Spinal cord (tissue), 10 donors: ENCODE measurements around the gene MANSC1. TPM values are rescaled to one million over a fixed set of nuclear protein-coding genes. Genes with fewer than 3 reads are reported as not detected.
A peak's percentile ranks its signal among the peaks of the same experiment; 100 is the strongest.

ENCODE experiments used
- DNase-seq, 6 donors: peaks; one replicate each; pipeline versions ENCODE4 v3.0.0 to v3.0.0-alpha.2; 2013 to 2015; ENCODE audit warnings: low spot score in 6 of 6, low read depth in 4 of 6
- H3K27ac ChIP-seq: one replicate; pipeline ENCODE4 v1.5.1; 2013; ENCODE audit warnings: low read depth, low read length, control low read depth
- H3K27me3 ChIP-seq: one replicate; pipeline ENCODE4 v1.6.1; 2013; ENCODE audit warnings: low read length; ENCODE audit not compliant: control insufficient read depth, insufficient read depth
- H3K36me3 ChIP-seq: one replicate; pipeline ENCODE4 v1.6.1; 2013; ENCODE audit warnings: low read length; ENCODE audit not compliant: control insufficient read depth, insufficient read depth
- H3K4me1 ChIP-seq: one replicate; pipeline ENCODE4 v1.6.1; 2013; ENCODE audit warnings: low read length; ENCODE audit not compliant: control insufficient read depth, insufficient read depth
- H3K4me3 ChIP-seq: one replicate; pipeline ENCODE4 v1.5.1; 2013; ENCODE audit warnings: low read depth, low read length, control low read depth
- H3K9me3 ChIP-seq: one replicate; pipeline ENCODE4 v1.6.1; 2013; ENCODE audit warnings: low read length; ENCODE audit not compliant: control insufficient read depth, insufficient read depth
- WGBS: methylation state at CpG from one replicate; pipeline ENCODE4 v1.1.5; 2013; ENCODE audit warnings: missing lambda C conversion rate; ENCODE audit not compliant: insufficient coverage; 5-methylcytosine and 5-hydroxymethylcytosine counted together
- long read RNA-seq, 4 donors: transcript quantifications; one replicate each; lab custom pipeline, GENCODE V29; 2026
- polyA plus RNA-seq, 2 donors: library from polyadenylated mRNA; unstranded; fragments of 120-200 nt; gene quantifications; one replicate each; pipeline ENCODE4 v1.2.1, GENCODE V29; 2013; ENCODE audit not compliant: insufficient read length in 2 of 2
- total RNA-seq, 2 donors: library from RNA; depleted of rRNA in 1 of 2; stranded (reverse); fragments of 120-200 nt in 1 of 2; fragments of >200 nt in 1 of 2; gene quantifications; one replicate each; pipeline versions ENCODE4 v1.2.3 to v1.2.4, GENCODE V29; 2013 to 2014
- donor health status: healthy.

MANSC1 gene
- total RNA-seq (10 to 100 TPM in 1 of 2 donors, 1 to 10 TPM in 1; 5.3 to 16.6 TPM), polyA plus RNA-seq (10 to 100 TPM; 21.1 to 26.7 TPM)
- long read RNA-seq, donor 1, full-length matches to known transcripts, result 6 of 6 reads
- long read RNA-seq, donor 1, partial matches to known transcripts, result 0 of 6 reads
- long read RNA-seq, donor 1, other reads (novel, unspliced or antisense), result 0 of 6 reads
- long read RNA-seq, donor 2, full-length matches to known transcripts, result 1 of 1 reads
- long read RNA-seq, donor 2, partial matches to known transcripts, result 0 of 1 reads
- long read RNA-seq, donor 2, other reads (novel, unspliced or antisense), result 0 of 1 reads
- long read RNA-seq, donor 3, full-length matches to known transcripts, result 5 of 5 reads
- long read RNA-seq, donor 3, partial matches to known transcripts, result 0 of 5 reads
- long read RNA-seq, donor 3, other reads (novel, unspliced or antisense), result 0 of 5 reads
- long read RNA-seq, donor 4, full-length matches to known transcripts, result 10 of 17 reads
- long read RNA-seq, donor 4, partial matches to known transcripts, result 7 of 17 reads
- long read RNA-seq, donor 4, other reads (novel, unspliced or antisense), result 0 of 17 reads

DNA sequence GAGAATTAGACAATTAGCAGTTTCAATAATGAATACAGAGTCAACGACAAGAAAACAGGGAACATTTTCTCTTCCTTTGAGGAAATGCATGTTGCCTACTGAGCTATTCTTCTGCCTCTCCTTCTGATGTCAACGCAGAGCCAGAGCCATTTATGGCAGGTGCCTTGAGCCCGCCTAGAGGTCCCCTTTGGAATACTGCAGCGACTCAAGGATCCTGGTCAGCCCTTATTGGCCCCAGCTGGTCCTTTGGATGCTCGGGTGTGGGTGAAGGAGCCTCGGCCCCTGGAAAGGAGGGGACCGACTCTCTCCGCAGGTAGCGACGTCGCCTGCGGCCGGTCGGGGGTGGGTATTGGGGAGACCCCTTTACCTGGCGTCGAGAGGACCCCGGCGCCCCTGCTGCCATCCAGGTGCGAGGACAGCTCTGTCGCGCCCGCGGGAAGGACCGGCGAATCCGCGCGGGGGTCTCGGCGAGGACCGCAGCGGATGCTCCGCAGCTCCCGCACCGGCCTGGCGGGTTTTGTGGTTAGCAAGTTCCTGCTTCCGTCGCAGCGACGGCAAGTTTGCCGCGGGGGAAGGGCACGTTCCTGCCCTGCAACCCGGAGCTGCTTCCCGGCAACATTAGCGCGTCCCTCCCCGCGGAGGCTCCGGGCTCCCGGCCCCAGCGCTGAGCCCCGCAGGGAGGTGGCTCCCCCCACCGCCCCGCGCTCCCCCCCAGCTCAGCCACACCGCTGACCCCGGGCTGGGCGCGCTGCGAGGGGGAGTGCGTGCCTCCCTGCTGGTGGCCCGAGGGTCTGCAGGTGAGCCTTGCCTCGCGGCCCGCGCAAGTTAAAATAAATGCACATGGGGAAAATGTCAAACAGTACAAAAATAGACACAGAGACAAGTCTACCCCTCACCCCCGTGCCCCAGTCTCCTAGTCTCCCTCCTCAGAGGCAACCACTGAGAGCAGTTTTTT lies at the start of gene MANSC1:
MANSC1 (minus strand) TSS at position 532 of the 955 bp plus-strand sequence. CDS start 6,928 bp downstream, outside the sequence.
- Histone ChIP-seq H3K4me1 (peaks cover 5% of the 10 kb centered on the region), H3K27ac (peak within 1 kb of the TSS; percentile 71)
- WGBS, result under 1% methylated on average over 62 of the region's 68 CpGs

GRCh38 chr12:12399161-12399560 lies 49.1 kb upstream of the MANSC1 start:
- no peak overlapping the region for H3K27ac ChIP-seq
- H3K27me3 ChIP-seq, result no peaks in the 10 kb centered on the region
- H3K4me3 ChIP-seq, result no peak overlapping the region
- H3K9me3 ChIP-seq, result no peaks in the 10 kb centered on the region
- no peaks in the 10 kb centered on the region for H3K4me1 ChIP-seq
- no peaks in the 10 kb centered on the region for H3K36me3 ChIP-seq
- WGBS, result no CpG with 5 or more reads among the region's 1 CpG
- no peak for DNase-seq

More for the DNA sequence above, at the start of gene MANSC1:
- Histone ChIP-seq H3K9me3 (no peaks in the 10 kb centered on the region), H3K27me3 (no peaks in the 10 kb centered on the region), H3K4me3 (peak within 1 kb of the TSS; percentile 71), H3K36me3 (no peaks in the 10 kb centered on the region)
- DNase-seq, result peak in 3 of 6 donors; percentile 39 to 84 (median 83)

DNA sequence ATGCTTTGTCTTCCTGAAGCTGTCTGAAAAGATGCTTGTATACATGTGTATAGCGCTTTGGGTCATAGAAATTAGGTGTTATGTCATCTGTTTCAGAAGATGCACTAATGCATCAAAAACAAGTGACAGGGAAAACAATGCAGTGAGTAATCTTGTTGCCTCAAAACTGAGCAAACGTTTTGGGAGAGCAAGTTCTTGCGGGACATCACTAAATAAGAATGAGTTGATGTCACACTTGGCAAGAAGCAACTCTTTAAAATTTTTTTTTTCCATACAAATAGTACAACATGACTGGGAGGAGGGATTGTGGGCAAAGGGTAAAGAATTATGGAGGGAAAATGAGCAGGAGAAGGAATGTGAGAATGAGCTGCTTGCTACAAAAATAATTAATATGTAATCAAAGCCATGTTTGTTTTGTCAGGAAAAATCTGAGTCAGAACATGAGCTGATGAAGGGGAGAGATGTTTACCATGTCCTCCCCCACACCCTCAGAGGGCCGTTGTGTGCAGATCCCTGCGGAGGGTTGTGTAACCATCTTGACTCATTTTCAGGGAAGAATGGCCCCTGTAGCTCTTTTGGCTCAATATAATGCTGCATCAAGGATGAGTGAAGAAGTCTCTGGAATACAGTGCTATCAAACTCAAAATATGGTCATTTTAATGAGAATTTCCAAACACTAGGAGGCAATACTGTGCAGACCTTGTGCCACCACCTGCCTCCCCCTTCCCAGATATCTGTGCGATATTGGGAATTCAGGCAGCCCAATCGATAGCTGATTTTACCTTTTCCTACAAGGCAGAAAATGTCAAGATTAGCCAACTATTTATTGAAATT lies 48.2 kb upstream of the MANSC1 start:
- no peaks in the 10 kb centered on the region for H3K27me3 ChIP-seq
- no peak overlapping the region for H3K4me3 ChIP-seq
- no peaks in the 10 kb centered on the region for H3K36me3 ChIP-seq
- H3K27ac ChIP-seq, result peak overlapping the region; percentile 1
- WGBS, result 88% methylated on average over 1 of the region's 7 CpGs
- H3K4me1 ChIP-seq, result no peaks in the 10 kb centered on the region
- H3K9me3 ChIP-seq, result no peaks in the 10 kb centered on the region
- peak in 1 of 6 donors; percentile 59 for DNase-seq

- Histone ChIP-seq H3K36me3 (no peaks in the 10 kb centered on the region), H3K9me3 (no peaks in the 10 kb centered on the region), H3K4me3 (no peak overlapping the region), H3K4me1 (no peaks in the 10 kb centered on the region), H3K27me3 (no peaks in the 10 kb centered on the region), H3K27ac (no peak overlapping the region)
- DNase-seq, result peak in 1 of 6 donors; percentile 42
- 90% methylated on average over 3 of the region's 5 CpGs for WGBS
These were observed 47.1 kb upstream of the MANSC1 start for GRCh38 chr12:12397184-12397583.

- H3K9me3 ChIP-seq, result no peaks in the 10 kb centered on the region
- no peaks in the 10 kb centered on the region for H3K4me1 ChIP-seq
- H3K27me3 ChIP-seq, result no peaks in the 10 kb centered on the region
- H3K27ac ChIP-seq, result no peak overlapping the region
- no peaks in the 10 kb centered on the region for H3K36me3 ChIP-seq
- no CpG with 5 or more reads among the region's 4 CpGs for WGBS
- no peak overlapping the region for H3K4me3 ChIP-seq
- peak in 1 of 6 donors; percentile 15 for DNase-seq
These were observed 46.7 kb upstream of the MANSC1 start for GRCh38 chr12:12396694-12397093.

DNA sequence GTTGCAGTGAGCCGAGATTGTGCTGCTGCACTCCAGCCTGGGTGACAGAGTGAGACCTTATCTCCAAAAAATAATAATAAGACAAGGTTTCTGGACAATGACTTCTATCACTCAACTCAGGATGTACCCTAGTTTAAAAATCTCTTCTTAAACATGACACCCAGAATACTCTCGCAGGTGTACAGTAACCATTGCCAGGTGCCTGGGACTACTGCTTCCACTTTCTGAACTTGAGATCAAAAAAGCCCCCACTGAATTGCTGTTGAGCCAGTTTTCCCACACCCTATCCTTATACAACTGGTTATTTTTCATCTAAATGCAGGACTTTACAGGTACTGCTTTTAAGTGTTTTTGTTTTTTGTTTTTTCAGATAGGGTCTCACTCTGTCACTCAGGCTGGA lies 43.1 kb upstream of the MANSC1 start:
- Histone ChIP-seq H3K27ac (no peak overlapping the region), H3K9me3 (no peaks in the 10 kb centered on the region), H3K4me1 (no peaks in the 10 kb centered on the region), H3K4me3 (no peak overlapping the region), H3K36me3 (no peaks in the 10 kb centered on the region), H3K27me3 (no peaks in the 10 kb centered on the region)
- DNase-seq, result no peak
- 100% methylated on average over 2 of the region's 2 CpGs for whole genome bisulfite sequencing

GRCh38 chr12:12392413-12392812 lies 42.4 kb upstream of the MANSC1 start:
- no peaks in the 10 kb centered on the region for H3K9me3 ChIP-seq
- H3K27ac ChIP-seq, result no peak overlapping the region
- no peak overlapping the region for H3K4me3 ChIP-seq
- no peaks in the 10 kb centered on the region for H3K4me1 ChIP-seq
- H3K27me3 ChIP-seq, result no peaks in the 10 kb centered on the region
- no peak for DNase-seq
- no CpG with 5 or more reads among the region's 2 CpGs for WGBS
- H3K36me3 ChIP-seq, result no peaks in the 10 kb centered on the region

DNA sequence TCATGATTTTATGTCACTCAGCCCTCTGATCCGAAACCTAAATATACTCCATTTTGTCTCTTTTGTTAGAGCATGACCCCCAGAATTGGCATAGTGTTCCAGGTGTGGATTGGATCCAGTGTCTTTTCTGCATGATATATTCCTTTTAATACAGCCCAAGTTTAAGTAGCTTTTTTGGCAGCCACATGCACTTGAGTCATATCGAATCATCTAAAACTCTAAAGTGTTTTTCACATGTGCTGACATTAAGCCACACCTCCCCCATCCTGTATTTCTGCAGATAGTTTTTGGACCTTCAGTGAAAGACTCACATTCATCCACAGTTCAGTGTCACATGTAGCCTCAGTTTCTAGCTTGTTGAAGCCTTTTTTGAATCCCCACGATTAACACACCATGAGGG lies 37.5 kb upstream of the MANSC1 start:
- Histone ChIP-seq H3K27me3 (no peaks in the 10 kb centered on the region), H3K4me3 (no peak overlapping the region), H3K9me3 (no peaks in the 10 kb centered on the region), H3K27ac (no peak overlapping the region), H3K36me3 (no peaks in the 10 kb centered on the region), H3K4me1 (peaks cover 3% of the 10 kb centered on the region)
- 56% methylated on average over 2 of the region's 3 CpGs for WGBS
- no peak for DNase-seq
